Mesothelial cell of epicardium (in vitro differentiated cells): ENCODE results near the gene NAV1. TPM values are rescaled to one million over a fixed set of nuclear protein-coding genes. Genes with fewer than 3 reads are reported as not detected.

Source experiments
- DNase-seq, 2 experiments: peaks; one replicate each; pipeline ENCODE4 v3.0.0; 2021; ENCODE audit warnings: low spot score in 2 of 2; ENCODE audit not compliant: unreplicated experiment in 2 of 2
- H3K27ac Mint-ChIP-seq: 2 replicates; pipeline ENCODE4 v1.8.0; 2021; ENCODE audit warnings: mixed read lengths
- H3K27me3 Mint-ChIP-seq: 2 replicates; pipeline ENCODE4 v1.8.0; 2021; ENCODE audit warnings: low read depth, mixed read lengths
- H3K36me3 Mint-ChIP-seq: 2 replicates; pipeline ENCODE4 v1.8.0; 2021; ENCODE audit warnings: mixed read lengths
- H3K4me1 Mint-ChIP-seq: 2 replicates; pipeline ENCODE4 v1.8.0; 2021; ENCODE audit warnings: mixed read lengths
- H3K4me3 Mint-ChIP-seq: 2 replicates; pipeline ENCODE4 v1.8.0; 2021; ENCODE audit warnings: mild to moderate bottlenecking, moderate library complexity, mixed read lengths
- H3K9me3 Mint-ChIP-seq: 2 replicates; pipeline ENCODE4 v1.8.0; 2021; ENCODE audit warnings: mixed read lengths
- total RNA-seq: library from RNA; stranded (reverse); gene quantifications from 3 replicates; pipeline ENCODE4 v1.2.1, GENCODE V29; 2021
- TF ChIP-seq, protein P1 (sequence below): fragments of 200-600 bp; sonication (generic); IDR thresholded peaks from one replicate; pipeline ENCODE4 v1.5.0; 2021; ENCODE audit warnings: antibody characterized with exemption; ENCODE audit not compliant: unreplicated experiment

The NAV1 gene
- total RNA-seq, 1 donor from 2014 or later = 95.9 TPM

DNA sequence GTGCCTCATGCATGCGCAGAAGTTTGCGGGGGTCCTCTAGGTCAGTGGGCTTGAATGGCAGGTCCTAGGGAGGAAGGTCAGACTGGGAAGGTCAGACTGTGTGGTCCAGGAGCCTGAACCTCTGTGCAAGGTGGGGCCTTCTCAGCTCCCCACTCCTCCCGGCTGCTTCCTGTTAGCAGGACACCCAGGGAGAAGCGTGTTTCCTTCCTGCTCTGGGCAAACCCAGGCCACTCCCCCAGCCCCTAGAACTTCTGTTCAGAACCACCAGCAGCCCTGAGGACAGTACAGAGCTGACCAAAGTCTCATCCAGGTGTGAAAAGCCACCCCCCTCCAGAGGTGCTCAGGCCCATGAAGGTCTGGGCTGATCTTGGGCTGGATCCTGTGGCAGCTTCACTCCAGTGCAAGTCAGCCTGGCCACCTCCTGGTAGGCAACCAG, 29.9 kb downstream of the NAV1 start:
- H3K4me1 Mint-ChIP-seq = peaks cover 8% of the 10 kb centered on the region
- H3K27ac Mint-ChIP-seq = no peak overlapping the region
- H3K4me3 Mint-ChIP-seq = no peak overlapping the region

DNA sequence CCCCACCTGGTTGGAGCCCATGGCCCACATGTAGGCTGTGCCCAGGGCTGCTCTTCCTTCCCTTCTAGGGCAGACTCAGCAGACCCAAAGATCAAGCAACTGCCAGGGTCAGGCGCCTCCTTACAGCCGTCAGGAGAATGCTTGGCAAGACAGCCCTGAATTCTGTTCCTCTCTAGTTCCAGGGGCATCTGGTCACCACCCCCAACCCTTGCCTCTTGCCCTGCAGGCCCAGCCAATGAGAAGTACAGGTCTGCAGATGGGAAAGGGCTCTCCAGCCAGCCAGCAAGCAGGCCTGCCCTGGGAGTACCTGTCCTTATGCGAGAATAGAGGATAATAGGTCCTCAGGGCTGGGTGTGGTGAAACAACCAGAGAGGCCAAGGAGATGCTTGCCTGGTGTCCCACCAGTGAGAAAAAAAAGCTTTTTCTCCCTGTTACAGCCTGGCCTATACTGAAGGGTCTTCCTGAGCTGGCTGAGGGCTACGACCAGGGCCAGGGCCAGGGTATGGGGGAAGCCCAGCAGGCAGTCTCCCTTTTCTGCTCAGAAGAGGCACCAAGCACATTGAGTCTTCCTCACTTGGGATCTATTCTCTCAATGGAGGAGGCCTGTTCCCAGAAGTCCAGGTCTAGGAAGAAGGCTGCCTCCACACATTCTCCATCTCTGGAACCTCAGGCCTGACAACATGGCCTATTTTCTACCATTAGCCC, 31.4 kb downstream of the NAV1 start:
- DNase-seq = no peak
- Mint-ChIP-seq H3K4me3 (no peak overlapping the region), H3K36me3 (peaks cover 2% of the 10 kb centered on the region), H3K9me3 (peaks cover 3% of the 10 kb centered on the region), H3K27me3 (no peaks in the 10 kb centered on the region), H3K4me1 (peaks cover 8% of the 10 kb centered on the region), H3K27ac (peak overlapping the region; percentile 85)
- TF ChIP-seq, protein P1, sequence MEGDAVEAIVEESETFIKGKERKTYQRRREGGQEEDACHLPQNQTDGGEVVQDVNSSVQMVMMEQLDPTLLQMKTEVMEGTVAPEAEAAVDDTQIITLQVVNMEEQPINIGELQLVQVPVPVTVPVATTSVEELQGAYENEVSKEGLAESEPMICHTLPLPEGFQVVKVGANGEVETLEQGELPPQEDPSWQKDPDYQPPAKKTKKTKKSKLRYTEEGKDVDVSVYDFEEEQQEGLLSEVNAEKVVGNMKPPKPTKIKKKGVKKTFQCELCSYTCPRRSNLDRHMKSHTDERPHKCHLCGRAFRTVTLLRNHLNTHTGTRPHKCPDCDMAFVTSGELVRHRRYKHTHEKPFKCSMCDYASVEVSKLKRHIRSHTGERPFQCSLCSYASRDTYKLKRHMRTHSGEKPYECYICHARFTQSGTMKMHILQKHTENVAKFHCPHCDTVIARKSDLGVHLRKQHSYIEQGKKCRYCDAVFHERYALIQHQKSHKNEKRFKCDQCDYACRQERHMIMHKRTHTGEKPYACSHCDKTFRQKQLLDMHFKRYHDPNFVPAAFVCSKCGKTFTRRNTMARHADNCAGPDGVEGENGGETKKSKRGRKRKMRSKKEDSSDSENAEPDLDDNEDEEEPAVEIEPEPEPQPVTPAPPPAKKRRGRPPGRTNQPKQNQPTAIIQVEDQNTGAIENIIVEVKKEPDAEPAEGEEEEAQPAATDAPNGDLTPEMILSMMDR = no peak

More for the DNA sequence above, 29.9 kb downstream of the NAV1 start:
- no peak for DNase-seq
- Mint-ChIP-seq H3K27me3 (no peaks in the 10 kb centered on the region), H3K36me3 (peaks cover 2% of the 10 kb centered on the region), H3K9me3 (no peaks in the 10 kb centered on the region)
- TF ChIP-seq, protein P1 = no peak

DNA sequence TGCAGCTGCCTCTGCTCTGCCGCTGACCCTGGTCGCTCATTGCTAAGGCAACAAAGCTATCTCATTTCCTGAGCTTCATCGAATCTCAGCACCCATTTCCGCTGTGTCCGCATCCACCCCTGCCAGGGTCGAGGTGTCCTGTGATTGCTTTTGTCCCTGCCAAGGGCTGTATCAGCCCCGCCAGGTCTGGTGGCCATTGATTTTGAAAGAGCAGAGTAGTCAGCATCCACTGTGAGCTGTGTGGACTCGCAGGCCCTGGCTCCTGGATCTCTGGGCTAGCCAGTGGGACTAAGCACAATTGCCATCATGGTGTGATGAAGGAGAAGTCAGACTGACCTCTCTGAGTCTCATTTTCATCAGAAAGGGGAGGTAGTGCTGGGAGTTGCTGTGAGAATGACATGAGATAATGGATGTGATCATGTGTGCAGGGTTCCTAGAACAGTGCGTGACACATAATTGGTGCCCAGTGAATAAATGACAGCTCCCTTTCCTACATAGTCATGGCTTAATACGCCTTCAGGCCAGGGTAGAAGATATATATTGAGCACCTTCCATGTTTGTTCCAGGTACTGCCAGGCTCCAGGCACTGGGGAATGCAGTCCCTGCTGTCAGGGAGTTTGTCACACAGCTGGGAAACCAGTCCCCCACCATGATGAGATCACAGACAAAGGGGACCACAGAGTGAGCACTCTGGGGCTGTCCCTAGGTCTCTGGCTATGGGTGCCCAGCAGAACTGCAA, 32.1 kb downstream of the NAV1 start:
- no peak overlapping the region for H3K4me3 Mint-ChIP-seq
- no peaks in the 10 kb centered on the region for H3K27me3 Mint-ChIP-seq
- H3K9me3 Mint-ChIP-seq = peaks cover 9% of the 10 kb centered on the region
- peak overlapping the region; percentile 85 for H3K27ac Mint-ChIP-seq
- DNase-seq = no peak
- H3K36me3 Mint-ChIP-seq = peaks cover 5% of the 10 kb centered on the region
- peaks cover 8% of the 10 kb centered on the region for H3K4me1 Mint-ChIP-seq
- TF ChIP-seq, protein P1 = no peak

DNA sequence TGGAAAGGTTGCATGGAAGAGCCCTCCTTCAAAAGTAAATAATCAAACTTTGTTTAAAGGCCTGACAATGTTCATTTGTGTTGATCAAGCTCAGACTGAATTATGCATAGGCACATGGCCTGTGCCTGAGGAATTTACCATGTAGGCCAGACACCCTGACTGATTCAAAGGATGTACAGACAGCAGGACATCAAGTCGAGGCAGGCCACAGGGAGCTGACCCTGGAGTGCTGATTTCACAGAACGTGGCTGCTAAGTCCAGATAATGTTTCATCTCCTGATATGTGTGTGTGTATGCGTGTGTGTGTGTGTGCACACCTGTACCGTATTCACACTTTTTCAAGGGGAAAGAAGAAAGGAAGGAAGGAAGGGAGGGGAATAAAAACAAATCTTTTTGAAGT, 34.1 kb downstream of the NAV1 start:
- peaks cover 15% of the 10 kb centered on the region for H3K36me3 Mint-ChIP-seq
- peaks cover 8% of the 10 kb centered on the region for H3K4me1 Mint-ChIP-seq
- no peak overlapping the region for H3K27ac Mint-ChIP-seq
- H3K27me3 Mint-ChIP-seq = no peaks in the 10 kb centered on the region
- H3K9me3 Mint-ChIP-seq = peaks cover 22% of the 10 kb centered on the region
- H3K4me3 Mint-ChIP-seq = no peak overlapping the region
- TF ChIP-seq, protein P1 = no peak
- no peak for DNase-seq

DNA sequence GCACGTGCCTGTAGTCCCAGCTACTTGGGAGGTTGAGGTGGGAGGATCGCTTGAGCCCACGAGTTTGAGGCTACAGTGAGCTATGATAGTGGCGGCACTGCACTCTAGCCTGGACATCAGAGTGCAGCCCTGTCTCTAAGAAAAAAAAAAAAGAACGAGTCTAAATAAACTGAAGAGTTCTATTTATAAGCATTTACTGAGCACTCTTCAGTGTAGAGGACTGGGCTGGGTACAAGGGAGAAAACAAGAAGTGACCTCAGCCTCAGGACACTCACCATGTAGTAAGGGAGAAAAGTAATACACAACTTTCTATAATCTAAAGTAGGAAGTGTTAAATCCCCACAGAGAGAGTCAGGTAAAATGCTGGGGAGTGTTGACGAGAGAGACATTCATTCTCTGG, 35.0 kb downstream of the NAV1 start:
- Mint-ChIP-seq H3K27me3 (no peaks in the 10 kb centered on the region), H3K4me1 (peaks cover 8% of the 10 kb centered on the region), H3K9me3 (peaks cover 25% of the 10 kb centered on the region), H3K4me3 (no peak overlapping the region), H3K27ac (no peak overlapping the region), H3K36me3 (peaks cover 17% of the 10 kb centered on the region)
- TF ChIP-seq, protein P1 = no peak
- DNase-seq = no peak
